Smooth muscle cell of the brain vasculature (primary cell): ENCODE measurements around the gene NCOA6.
"Not testable (repeated sequence)": the region's sequence is repeated elsewhere in the genome, so short reads cannot be mapped to it uniquely, and the experiment has no call there.

Experiments
- DNase-seq: peaks from one replicate; pipeline ENCODE4 v3.0.0-alpha.2; 2012; ENCODE audit warnings: low read depth, low spot score

NCOA6 gene

DNA sequence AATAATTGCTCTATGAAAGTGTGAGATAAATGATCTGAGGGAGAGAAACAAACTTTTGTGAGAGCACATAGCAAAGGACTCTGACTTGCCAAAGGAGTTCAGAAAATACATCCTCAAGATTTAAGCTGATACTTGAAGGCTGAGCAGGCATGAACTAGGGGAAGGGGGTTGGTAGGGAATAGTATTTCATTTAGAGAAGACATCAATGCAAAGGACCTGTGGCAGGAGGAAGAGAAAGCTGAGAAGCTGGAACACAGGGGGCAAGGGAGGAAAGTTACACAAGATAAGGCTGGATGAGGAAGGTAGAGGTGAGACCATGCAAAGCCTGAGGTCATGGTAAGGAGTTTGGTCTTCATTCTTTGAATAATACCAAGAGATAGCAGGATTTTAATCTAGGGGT, 50.6 kb downstream of the NCOA6 start:
- no peak for DNase-seq

DNA sequence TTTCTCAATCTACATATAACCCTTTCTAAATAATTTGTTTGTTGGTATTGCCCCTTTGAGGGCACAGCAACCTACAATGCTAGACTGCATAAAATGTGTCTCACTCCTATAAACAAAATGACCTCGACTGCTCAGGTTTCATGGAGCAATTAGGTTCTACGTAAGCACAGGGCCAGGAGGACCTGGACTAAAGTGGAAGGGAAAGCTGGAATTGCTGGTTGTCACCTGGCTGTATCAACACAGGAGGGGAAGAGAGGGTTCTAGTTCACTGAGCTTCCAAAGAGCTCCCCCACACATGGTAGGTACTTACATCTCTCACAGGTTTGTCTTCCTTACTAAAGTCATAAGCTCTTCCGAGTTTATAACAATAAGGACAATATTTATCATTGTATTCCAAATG, 51.0 kb downstream of the NCOA6 start:
- DNase-seq, result no peak

DNA sequence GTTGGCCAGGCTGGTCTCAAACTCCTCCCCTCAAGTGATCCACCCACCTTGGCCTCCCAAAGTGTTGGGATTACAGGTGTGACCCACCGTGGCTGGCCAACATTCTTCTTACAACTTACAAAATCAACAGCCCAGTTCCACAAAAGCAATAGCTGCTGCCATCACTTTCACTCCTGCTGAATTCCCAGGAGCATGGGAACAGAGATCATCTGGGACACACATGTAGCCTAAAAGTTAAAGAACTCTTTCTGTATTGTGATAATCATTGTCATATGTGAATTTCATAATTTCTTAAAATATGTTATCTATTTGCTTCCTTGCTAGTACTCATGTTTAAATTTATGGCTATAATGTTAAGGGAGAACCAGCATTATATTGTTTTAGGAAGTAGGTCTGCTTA, 51.7 kb downstream of the NCOA6 start:
- DNase-seq, result no peak

DNA sequence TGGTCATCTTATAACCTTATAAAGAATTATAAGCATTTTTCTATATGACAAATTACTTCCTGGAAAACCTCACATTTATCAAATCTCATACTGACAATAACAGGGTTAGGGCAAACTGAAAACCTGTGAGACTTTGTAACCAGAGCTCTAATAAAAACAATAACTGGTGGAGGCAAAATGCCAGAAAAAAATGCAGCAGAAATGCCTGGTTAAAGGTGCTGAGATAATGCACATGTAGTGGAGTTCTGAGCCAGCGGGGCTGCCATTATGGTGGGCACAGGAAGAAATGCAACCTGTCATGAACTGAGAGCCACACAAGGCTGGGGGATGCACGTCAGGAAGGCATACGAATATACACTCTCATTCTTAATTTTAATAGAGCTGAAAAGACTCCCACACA, 53.0 kb downstream of the NCOA6 start:
- DNase-seq, result no peak

DNA sequence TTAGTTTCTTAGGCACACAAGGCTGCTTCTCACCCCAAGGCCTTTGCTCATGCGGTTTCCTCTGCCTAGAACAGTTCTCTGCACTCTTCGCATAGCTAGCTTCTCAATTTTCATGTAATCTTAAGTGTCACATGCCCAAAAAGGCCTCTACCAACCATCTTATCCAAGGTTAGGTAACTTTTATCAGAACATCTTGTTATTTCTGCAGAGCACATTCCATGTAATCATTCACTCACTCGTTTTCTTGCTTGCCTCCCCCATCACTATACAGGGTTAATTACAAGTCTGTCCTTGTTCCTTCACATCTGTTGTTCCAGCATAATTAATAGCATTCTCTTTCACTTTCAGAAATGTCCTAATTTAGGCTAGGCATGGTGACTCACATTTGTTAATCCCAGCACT, 53.8 kb downstream of the NCOA6 start:
- no peak for DNase-seq

DNA sequence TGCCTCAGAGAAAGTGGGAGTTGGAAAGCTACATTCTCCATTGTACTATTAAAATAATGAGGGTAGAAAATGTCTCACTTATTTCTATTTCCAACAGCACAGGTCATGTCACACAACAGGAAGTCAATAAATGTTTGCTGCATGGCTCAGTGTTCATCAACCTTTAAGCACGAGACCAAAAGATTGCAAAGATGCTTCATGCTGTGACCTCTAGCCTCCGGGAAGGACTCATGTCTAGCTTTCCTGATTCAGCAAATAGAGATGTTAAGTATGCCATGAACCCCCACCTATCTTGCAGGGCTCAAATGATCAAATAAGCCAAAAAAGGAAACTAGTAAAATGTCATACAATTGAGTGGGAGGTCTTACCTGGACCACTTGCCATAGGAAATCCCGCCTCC, 57.4 kb downstream of the NCOA6 start:
- no peak for DNase-seq

DNA sequence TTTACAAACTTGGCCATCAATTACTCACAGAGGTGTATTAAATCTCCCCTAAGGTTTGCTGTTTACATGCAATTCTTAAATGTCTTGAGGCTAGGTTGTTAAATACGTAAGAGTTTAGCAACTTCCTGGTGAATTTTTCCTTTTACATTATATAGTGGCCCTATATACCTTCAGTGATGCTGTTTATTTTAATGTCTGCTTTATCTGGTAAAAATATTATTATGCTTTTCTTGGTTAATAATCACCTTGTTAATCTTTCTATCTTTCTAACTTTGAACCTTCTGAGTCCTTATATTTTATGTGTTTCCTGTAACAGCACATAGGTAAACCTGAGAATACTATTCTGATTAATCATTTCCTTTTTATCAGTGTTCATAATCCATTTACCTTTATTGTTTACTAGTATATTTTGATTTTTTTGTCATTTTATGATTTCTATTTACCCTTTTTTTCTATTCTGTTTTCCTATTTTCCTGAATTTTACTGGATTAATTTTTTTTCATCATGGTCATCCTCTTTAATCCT, 63.4 kb downstream of the NCOA6 start:
- DNase-seq, result no peak

DNA sequence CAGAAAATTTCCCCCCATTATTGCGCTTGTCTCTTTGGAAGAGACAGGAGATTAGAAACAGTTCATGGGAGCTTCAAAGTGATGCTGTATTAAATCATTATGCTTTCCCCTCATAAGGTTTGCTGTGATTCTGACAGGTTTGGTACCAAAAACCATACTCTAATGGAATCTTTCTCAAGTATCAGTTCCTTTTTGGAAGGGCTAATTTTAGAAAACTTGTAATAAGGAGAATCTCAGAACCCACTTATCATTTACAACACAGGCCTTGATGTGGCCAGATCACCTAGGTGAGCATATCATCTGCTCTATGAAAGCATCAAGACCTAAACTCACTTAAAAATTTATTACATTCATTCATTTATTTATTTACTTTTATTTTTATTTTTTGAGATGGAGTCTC, 70.1 kb downstream of the NCOA6 start:
- DNase-seq, result no peak

DNA sequence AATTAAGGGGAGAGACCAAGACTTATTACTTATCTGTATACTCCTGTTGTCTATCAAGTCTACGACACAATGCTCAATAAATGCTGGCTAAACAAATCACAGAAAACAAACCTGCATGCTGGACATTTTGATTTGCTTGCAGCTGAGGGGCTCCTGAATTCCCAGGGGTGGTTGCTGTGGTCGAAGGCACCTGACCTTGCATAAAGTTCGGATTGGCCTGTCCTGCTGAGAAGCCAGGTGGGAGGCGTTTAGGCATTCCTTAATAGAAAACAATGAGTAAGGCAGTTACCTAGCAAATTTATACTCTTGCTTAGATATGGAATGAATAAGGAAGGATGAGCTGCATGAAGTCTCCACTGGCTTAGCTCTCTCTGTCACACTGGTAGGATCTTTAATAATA, 70.8 kb downstream of the NCOA6 start:
- no peak for DNase-seq

DNA sequence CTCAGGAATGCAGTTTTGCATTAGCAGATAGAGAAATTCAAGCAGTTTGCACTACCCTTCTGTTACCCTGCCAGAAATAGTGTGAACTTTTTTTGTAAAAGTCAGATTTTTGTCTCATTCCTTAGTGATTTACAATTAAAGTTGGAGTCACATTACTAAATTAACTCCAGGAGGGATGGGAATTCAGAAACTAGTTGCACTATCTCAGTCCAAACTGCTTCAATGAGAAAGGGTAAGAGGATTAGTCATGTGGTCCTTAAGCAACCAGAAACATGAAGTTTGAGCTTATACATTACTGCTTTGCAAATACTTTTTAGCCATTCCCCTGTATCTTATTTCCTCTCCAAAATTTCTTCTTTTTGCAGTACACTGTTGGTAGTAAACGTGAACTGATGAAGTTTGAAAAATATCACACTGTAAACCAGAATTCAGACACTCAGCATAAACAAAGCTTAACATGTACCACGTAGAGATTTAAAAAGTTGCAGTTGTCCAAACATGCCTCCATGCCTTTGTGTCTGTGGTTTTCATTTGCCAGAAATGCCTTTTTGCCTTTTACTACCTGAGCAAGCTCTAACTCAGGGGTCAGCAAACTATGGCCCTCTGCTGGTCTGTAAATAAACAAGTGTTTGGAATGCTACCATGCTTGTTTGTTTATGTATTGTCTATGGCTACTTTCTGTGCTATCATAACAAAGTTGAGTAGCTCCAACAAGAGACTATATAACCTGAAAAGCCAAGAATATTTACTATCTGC, 71.6 kb downstream of the NCOA6 start:
- no peak for DNase-seq

DNA sequence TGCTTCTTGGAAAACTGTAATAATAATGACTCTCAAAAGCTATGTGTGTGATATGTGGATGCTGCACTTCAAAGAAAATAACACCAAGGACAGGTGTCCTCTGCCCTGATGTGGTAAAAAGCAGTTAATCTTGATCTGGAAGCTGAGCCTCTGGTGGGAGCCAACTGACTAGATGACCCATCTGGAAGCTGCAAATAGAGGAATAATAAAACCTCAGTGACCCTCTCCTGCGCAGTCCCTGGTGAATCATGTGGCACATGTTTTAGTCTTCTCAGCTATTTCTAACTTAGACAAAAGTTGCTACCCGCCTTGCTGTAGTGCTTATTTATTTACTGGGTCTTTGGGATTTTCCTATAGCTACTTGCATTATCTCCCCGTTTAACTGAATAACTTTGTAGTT, 74.0 kb downstream of the NCOA6 start:
- no peak for DNase-seq

DNA sequence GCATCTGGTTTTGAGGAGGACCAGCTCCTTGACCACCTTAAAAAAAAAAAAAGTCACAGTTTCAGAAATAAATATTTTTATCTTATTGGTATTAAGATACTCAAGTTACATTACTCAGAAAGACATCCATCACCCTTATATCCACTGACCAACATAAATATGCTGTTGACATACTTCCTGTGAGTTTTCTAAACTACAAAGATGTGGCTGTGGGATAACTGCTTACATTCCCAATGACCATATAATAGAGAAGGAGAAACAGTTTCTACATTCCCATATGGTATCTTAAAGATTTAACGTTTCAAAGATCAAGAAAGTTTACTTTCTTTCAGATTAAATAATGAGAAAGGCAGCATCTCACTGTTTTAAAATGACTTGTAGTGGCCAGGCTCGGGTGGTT, 75.0 kb downstream of the NCOA6 start:
- no peak for DNase-seq

DNA sequence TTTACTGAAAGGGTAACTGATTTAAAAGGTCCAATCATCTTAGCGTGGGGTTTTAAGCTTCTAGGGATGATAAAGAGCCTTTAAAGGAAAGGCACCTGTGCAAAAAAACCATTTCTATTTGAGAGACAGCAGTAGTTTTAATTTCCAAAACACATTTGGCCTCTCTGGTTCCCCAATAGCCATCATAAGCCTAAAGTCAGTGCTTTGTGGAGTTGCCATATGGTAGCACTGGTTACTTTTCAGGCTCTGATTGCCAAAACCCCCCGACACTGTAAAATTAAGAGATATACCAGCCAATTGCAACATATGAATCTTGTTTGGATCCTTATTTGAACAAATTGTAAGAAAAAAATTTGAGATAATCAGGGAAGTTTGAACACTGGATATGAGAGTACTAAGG, 76.7 kb downstream of the NCOA6 start:
- no peak for DNase-seq

DNA sequence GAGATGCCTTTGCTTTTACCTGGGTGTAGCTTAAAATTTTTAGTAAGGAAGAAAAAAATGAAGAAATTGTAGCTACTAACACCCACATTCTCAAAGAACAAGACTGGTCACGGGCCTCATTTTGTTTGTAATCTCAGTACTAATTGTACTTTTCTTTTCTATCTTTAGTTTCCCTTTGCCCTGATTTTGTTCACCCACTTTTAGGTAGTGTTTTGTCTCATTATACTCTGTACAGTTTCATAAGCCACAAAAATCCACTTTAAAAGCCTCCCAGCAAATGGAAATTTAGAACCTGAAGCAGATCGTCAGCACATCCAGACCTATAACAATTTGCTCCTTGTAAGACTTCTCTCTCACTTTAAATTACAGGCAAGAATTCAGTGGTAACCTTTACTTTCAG, 78.0 kb downstream of the NCOA6 start:
- DNase-seq, result no peak

DNA sequence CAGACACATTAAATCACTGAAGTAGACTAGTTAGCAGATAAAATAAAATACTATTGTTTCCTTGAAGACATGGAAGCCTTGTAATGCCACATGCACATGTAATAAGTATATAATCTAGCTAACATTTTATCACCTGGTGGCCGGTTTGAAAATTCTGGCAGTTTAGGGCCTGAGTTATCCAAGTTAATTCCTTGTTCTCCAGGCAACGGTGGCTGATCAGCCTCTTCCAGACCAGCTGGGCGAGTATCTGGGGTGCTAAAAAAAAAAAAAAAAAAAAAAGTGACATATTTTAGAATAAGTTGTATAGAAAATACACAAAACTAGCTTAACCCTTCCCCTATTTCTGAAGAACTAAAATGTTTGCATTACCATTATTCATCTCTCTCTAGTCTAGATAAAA, 78.8 kb downstream of the NCOA6 start:
- no peak for DNase-seq

DNA sequence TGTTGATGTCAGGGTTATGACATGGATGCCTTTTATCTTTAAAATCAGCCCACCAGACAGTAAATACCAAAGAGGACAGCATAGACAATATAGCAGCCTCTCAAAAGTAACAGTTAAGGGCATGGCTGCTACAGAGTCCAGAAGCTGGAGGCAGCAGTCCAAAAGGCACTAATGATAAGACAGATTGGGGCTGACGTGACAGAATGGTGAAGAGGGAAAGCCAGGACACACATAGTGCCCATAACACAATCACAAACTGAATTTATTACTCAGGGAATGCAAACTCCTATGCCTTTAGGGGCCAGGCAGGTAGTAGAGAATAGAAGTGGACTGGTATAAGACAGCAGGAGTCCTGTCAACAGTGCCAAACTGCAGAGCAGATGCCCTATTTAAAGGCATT, 80.6 kb downstream of the NCOA6 start:
- DNase-seq, result no peak

DNA sequence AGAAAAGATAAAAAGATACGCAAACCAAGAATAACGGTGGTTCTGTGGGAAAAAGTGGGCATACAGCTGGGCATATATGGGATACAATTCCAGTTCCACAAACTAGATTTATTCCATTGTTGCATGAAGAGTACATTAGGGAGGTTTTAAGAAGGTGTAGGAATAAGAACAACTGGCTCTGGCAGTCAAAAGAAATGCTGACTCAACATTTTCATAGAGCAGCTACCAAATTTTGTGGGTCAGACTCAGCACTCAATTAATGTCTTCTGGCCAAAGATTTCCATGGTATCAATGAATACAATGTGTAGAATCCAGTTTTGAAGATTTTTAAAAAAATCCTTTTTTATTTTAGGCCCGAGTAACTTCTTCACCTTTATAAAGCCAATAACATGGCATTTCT, 81.1 kb downstream of the NCOA6 start:
- DNase-seq, result no peak

DNA sequence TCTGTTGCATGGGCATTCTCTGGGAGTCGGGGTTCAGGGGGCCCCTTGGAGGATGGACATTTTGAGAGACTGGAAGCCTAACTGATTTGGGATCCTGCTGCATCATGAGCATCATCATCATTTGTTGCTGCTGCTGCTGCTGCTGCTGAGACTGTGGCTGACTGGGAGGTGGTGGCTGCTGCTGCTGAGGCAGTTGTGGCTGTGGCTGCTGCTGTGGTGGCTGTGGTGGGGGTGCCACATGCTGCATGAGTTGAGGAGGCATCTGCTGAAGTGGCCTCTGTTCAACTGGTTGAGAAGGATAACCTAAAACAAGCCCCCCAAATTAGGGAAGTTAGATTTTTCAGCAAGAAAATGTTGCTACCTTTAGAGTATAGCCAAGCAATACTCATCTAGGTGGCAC, 82.4 kb downstream of the NCOA6 start:
- no peak for DNase-seq

DNA sequence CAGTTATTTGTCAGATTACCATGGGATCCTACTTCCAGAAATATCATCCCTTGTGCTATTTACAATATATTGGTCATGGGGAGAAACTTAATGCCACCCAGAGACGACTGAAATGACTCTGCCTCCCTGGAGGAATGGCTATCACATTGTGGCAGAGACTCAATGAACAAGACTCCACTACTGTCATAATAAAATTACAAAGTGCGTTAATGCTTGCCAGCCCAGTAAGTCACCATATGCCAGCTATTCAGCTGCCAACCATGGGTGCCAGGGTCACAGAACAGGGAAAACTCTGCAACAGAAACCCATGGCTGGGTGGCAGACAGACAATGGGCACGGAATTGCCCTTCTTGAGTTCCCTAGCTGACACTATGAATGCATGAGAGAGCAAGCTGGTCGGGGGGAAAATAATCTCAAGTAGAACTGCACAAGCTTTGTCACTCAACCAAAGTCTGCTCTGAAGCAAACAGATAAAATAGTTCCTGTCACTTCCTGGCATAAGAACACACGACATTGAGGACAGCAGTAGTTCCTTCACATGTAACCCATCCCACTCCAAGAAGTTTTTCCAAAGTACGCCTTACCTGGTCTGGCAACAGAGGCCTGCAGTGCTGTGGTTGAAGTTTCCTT, 89.2 kb downstream of the NCOA6 start:
- no peak for DNase-seq

DNA sequence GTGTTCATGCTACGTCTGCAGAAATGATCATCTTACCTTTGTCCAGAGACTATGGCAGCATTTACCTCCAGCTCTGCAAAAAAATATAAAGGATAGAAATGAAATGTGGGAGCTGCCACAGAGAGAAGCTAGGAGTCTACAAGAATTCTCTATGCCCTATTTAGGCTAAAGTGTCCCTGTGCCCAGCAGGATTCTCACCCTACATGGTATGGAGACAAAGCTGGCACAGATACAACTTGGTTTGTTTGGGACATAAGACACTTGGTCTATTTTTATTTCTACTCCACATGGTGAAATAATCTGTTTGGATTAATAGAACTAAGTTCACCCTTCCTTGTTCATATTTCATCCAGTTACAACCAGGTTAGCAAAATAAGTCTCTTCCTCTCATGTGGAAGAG, 92.9 kb downstream of the NCOA6 start:
- no peak for DNase-seq

DNA sequence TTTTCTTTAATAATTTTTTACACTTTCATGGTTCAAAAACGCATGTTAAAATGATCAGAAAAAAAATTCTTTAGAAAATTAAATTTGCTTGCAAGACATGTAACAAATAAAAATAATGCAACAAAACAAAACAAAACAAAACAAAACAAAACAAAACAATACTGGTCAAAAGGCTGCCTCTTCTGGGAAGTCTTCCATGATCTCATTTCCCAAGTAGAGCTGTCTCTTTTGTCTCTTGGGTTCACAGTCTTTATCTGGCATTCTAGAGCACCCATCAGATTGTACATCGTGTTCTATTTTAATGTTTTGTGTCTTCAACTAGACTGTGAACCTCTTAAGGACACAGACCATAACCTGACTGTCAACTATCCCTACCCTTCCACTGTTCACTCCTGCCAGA, 96.0 kb downstream of the NCOA6 start:
- no peak for DNase-seq

DNA sequence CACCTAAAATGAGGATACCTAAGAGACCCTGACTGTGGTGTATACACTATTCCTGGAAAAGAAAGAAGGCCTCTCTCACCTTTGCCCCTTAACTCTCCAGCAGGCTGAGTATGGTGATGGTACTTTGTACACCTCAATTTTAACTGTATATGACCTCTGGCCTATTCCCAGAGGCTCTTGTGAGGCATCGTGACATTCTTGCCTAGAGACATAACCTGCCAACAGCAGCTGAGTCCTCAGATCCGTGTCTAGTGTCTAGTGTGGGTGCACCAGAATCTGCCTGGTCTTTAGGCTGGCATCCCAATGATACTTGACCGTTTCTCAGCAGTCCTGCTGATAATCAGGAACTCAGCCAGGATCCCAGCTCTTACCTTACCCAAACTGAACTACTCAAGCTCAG, 101.3 kb downstream of the NCOA6 start:
- no peak for DNase-seq

DNA sequence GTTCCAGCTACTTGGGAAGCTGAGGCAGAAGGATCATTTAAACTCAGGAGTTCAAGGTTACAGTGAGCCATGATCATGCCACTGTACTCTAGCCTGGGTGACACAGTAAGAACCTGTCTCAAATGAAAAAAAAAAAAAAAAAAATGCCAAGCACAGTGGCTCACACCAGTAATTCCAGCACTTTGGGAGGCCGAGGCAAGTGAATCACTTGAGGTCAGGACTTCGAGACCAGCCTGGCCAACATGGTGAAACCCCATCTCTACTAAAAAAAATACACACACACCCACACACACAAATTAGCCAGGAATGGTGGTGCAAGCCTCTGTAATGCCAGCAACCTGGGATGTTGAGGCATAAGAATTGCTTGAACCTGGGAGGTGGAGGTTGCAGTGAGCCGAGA, 102.9 kb downstream of the NCOA6 start:
- DNase-seq, result not testable (repeated sequence)

DNA sequence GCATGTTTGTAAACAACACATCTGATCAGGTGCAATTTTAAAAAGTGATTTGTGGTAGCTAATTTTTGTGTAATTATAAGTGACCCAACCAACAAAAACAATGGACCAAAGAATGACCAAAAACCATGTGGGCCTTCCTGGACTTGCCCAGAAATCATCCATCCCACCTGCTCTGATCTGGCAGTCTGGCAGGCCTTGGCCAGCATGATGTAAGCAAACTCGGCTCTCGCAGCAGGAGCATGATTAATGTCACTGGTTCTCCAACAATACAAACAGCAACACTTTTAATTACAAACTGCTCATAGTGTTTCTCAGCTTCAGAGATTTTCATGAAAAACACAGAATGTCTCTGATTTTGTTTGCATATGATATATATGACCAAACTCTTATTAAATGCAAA, 105.2 kb downstream of the NCOA6 start:
- DNase-seq, result no peak
